Left ventricle myocardium inferior (tissue), 1 donor: ENCODE data around the gene TCTN3. TPM values are rescaled to one million over a fixed set of nuclear protein-coding genes. Genes with fewer than 3 reads are reported as not detected.
"Not testable (repeated sequence)": the region's sequence is repeated elsewhere in the genome, so short reads cannot be mapped to it uniquely, and the experiment has no call there.

Experiments used
- DNase-seq: peaks from one replicate; pipeline ENCODE4 v3.0.0-alpha.2; 2020
- H3K27ac ChIP-seq: fragments of 200-600 bp; replicated peaks from 2 replicates; pipeline ENCODE4 v1.8.0; 2021
- H3K27me3 ChIP-seq: fragments of 200-600 bp; 2 replicates; pipeline ENCODE4 v1.8.0; 2021; ENCODE audit warnings: low read depth
- H3K36me3 ChIP-seq: fragments of 200-600 bp; 2 replicates; pipeline ENCODE4 v1.8.0; 2021
- H3K4me1 ChIP-seq: fragments of 200-600 bp; 2 replicates; pipeline ENCODE4 v1.8.0; 2021
- H3K4me3 ChIP-seq: fragments of 200-600 bp; 2 replicates; pipeline ENCODE4 v1.8.0; 2021; ENCODE audit warnings: mild to moderate bottlenecking, moderate library complexity
- H3K9me3 ChIP-seq: fragments of 200-600 bp; replicated peaks from 2 replicates; pipeline ENCODE4 v1.8.0; 2021
- CTCF ChIP-seq: fragments of 200-600 bp; IDR thresholded peaks from 2 replicates; pipeline ENCODE4 v1.8.0; 2021; ENCODE audit warnings: antibody characterized with exemption, mild to moderate bottlenecking, borderline replicate concordance
- intact Hi-C: fragments of 100-400 bp; cut with micrococcal nuclease; formaldehyde crosslinking; loops from one replicate; pipeline ENCODE4 v1.11.0; 2022
- long read RNA-seq: library from polyadenylated mRNA; unstranded; transcript quantifications from one replicate; pipeline ENCODE4 v2.0.0, GENCODE V29; 2021
- total RNA-seq: library from RNA; stranded (reverse); fragmentation: NEBNext Ultra II Directional; extraction: Animal tissue kit (Norgen Biotek cat#: 25700); gene quantifications from one replicate; pipeline ENCODE4 v1.2.1, GENCODE V29; 2021
- donor health status: DM: no; HTN: yes; CAD: no; lungs with severe emphysema.

Gene TCTN3
- total RNA-seq, result 11.6 TPM
- long read RNA-seq, transcript TCTN3-207 (14 exons, 2,739 nt), result major isoform, 25 of 26 reads
- long read RNA-seq, partial matches to known transcripts, result 0 of 26 reads
- long read RNA-seq, other reads (novel, unspliced or antisense), result 1 of 26 reads

GRCh38 chr10:95693668-95694534 lies at the start of gene TCTN3:
Gene TCTN3 (minus strand): TSS chr10:95693927. CDS start chr10:95693899, 28 bp downstream.
- peaks cover 31% of the 10 kb centered on the region for H3K36me3 ChIP-seq
- intact Hi-C loops, result no loop called here
- H3K4me1 ChIP-seq, result peaks cover 26% of the 10 kb centered on the region
- DNase-seq, result peak; percentile 94
- no peaks in the 10 kb centered on the region for H3K9me3 ChIP-seq
- peak within 1 kb of the TSS; percentile 81 for H3K27ac ChIP-seq
- peak; percentile 99 for TF ChIP-seq CTCF
- H3K4me3 ChIP-seq, result peak within 1 kb of the TSS; percentile 85
- no peaks in the 10 kb centered on the region for H3K27me3 ChIP-seq

GRCh38 chr10:95742962-95743535 lies 49.3 kb upstream of the TCTN3 start:
- TF ChIP-seq CTCF, result no peak
- Histone ChIP-seq H3K27ac (peak overlapping the region; percentile 88), H3K9me3 (no peaks in the 10 kb centered on the region), H3K4me1 (peaks cover 29% of the 10 kb centered on the region), H3K4me3 (no peak overlapping the region), H3K27me3 (no peaks in the 10 kb centered on the region), H3K36me3 (no peaks in the 10 kb centered on the region)
- DNase-seq, result no peak
- intact Hi-C loops, result no loop called here

- H3K4me3 ChIP-seq, result peak overlapping the region; percentile 1
- no peak for TF ChIP-seq CTCF
- no peaks in the 10 kb centered on the region for H3K36me3 ChIP-seq
- no peak for DNase-seq
- intact Hi-C loops, result no loop called here
- H3K9me3 ChIP-seq, result no peaks in the 10 kb centered on the region
- H3K27me3 ChIP-seq, result no peaks in the 10 kb centered on the region
- H3K4me1 ChIP-seq, result peaks cover 29% of the 10 kb centered on the region
- H3K27ac ChIP-seq, result peak overlapping the region; percentile 88
Measured at GRCh38 chr10:95742485-95742884, 48.8 kb upstream of the TCTN3 start.

GRCh38 chr10:95741807-95742467 lies 48.2 kb upstream of the TCTN3 start:
- Histone ChIP-seq H3K27ac (peak overlapping the region; percentile 88), H3K4me3 (peak overlapping the region; percentile 1), H3K4me1 (peaks cover 29% of the 10 kb centered on the region), H3K9me3 (no peaks in the 10 kb centered on the region), H3K36me3 (no peaks in the 10 kb centered on the region), H3K27me3 (no peaks in the 10 kb centered on the region)
- intact Hi-C loops, result no loop called here
- no peak for DNase-seq
- TF ChIP-seq CTCF, result peak; percentile 37

GRCh38 chr10:95739056-95739455 lies 45.3 kb upstream of the TCTN3 start:
- no peak for TF ChIP-seq CTCF
- intact Hi-C loops, result no loop called here
- peaks cover 29% of the 10 kb centered on the region for H3K4me1 ChIP-seq

GRCh38 chr10:95732907-95733306 lies 39.2 kb upstream of the TCTN3 start:
- H3K27ac ChIP-seq, intact Hi-C loops, DNase-seq, H3K4me1 ChIP-seq, H3K4me3 ChIP-seq, H3K36me3 ChIP-seq: not testable (repeated sequence)
- peaks cover 27% of the 10 kb centered on the region for H3K9me3 ChIP-seq
- peaks cover 10% of the 10 kb centered on the region for H3K27me3 ChIP-seq

More at GRCh38 chr10:95739056-95739455, 45.3 kb upstream of the TCTN3 start:
- Histone ChIP-seq H3K27me3 (no peaks in the 10 kb centered on the region), H3K27ac (no peak overlapping the region), H3K9me3 (peaks cover 4% of the 10 kb centered on the region), H3K36me3 (no peaks in the 10 kb centered on the region), H3K4me3 (no peak overlapping the region)
- DNase-seq, result no peak
